Suprapubic skin (tissue), 4 donors: ENCODE measurements around the gene LMOD3.

ENCODE experiments used
- CTCF ChIP-seq, 2 donors: fragments of 200-600 bp in 1 of 2; fragments of 450-650 bp in 1 of 2; sonication (generic) in 1 of 2; IDR thresholded peaks; one replicate each; pipeline ENCODE4 v1.5.1; 2016 to 2019; ENCODE audit warnings: antibody characterized with exemption in 2 of 2, mild to moderate bottlenecking in 1 of 2, moderate library complexity in 1 of 2
- EP300 ChIP-seq: sonication (generic); formaldehyde crosslinking; IDR thresholded peaks from one replicate; pipeline ENCODE4 v1.6.1; 2017; ENCODE audit warnings: antibody characterized with exemption
- POLR2A ChIP-seq, 2 donors: fragments of 450-650 bp; IDR thresholded peaks; one replicate each; pipeline ENCODE4 v1.6.1; 2017; ENCODE audit warnings: antibody characterized with exemption in 2 of 2, mild to moderate bottlenecking in 2 of 2, moderate library complexity in 2 of 2
- POLR2AphosphoS5 ChIP-seq, 3 donors: sonication (generic); formaldehyde crosslinking; IDR thresholded peaks; one replicate each; pipeline ENCODE4 v1.6.1; 2017; ENCODE audit warnings: antibody characterized with exemption in 3 of 3

GRCh38 chr3:69082805-69083204 lies 39.6 kb downstream of the LMOD3 start:
- no peak for TF ChIP-seq CTCF (IDR thresholded peaks at IDR 0.05)
- no peak for TF ChIP-seq POLR2A (IDR thresholded peaks at IDR 0.05)
- no peak for TF ChIP-seq EP300
- no peak for TF ChIP-seq POLR2AphosphoS5 (IDR thresholded peaks at IDR 0.05)
